MV-4-11 (cell line): ENCODE results near the gene CST4.
"Not testable (repeated sequence)": the region's sequence is repeated elsewhere in the genome, so short reads cannot be mapped to it uniquely, and the experiment has no call there.

Source experiments
- DNase-seq: peaks from one replicate; lab custom pipeline; 2025; lab: John Stamatoyannopoulos, UW

CST4 gene

GRCh38 chr20:23659989-23660837 lies 28.6 kb downstream of the CST4 start:
- DNase-seq = no peak

- DNase-seq = not testable (repeated sequence)
Observed at GRCh38 chr20:23659610-23659988, 29.2 kb downstream of the CST4 start.

GRCh38 chr20:23658989-23659609 lies 29.7 kb downstream of the CST4 start:
- no peak for DNase-seq

GRCh38 chr20:23658336-23658735 lies 30.5 kb downstream of the CST4 start:
- DNase-seq = no peak

GRCh38 chr20:23657202-23657601 lies 31.6 kb downstream of the CST4 start:
- DNase-seq = no peak

- peak; percentile 32 for DNase-seq
Observed at GRCh38 chr20:23656372-23656771, 32.5 kb downstream of the CST4 start.

- DNase-seq = peak; percentile 95
Observed at GRCh38 chr20:23655491-23656211, 33.2 kb downstream of the CST4 start.

GRCh38 chr20:23654717-23655116 lies 34.1 kb downstream of the CST4 start:
- peak; percentile 32 for DNase-seq

GRCh38 chr20:23654000-23654399 lies 34.8 kb downstream of the CST4 start:
- DNase-seq = no peak

GRCh38 chr20:23653400-23653938 lies 35.4 kb downstream of the CST4 start:
- no peak for DNase-seq

- DNase-seq = no peak
Observed at GRCh38 chr20:23652926-23653325, 35.9 kb downstream of the CST4 start.

- DNase-seq = no peak
Observed at GRCh38 chr20:23652371-23652770, 36.5 kb downstream of the CST4 start.

- no peak for DNase-seq
Observed at GRCh38 chr20:23651117-23651516, 37.7 kb downstream of the CST4 start.

- no peak for DNase-seq
Observed at GRCh38 chr20:23649830-23650417, 38.9 kb downstream of the CST4 start.

- no peak for DNase-seq
Observed at GRCh38 chr20:23649242-23649641, 39.6 kb downstream of the CST4 start.

GRCh38 chr20:23647346-23647745 lies 41.5 kb downstream of the CST4 start:
- peak; percentile 89 for DNase-seq

- DNase-seq = peak; percentile 94
Observed at GRCh38 chr20:23646106-23646873, 42.5 kb downstream of the CST4 start.

- no peak for DNase-seq
Observed at GRCh38 chr20:23645575-23645974, 43.3 kb downstream of the CST4 start.

GRCh38 chr20:23644164-23644563 lies 44.7 kb downstream of the CST4 start:
- no peak for DNase-seq

GRCh38 chr20:23643659-23644058 lies 45.2 kb downstream of the CST4 start:
- DNase-seq = peak; percentile 93
